Neural crest cell (in vitro differentiated cells): Measurements from ENCODE around the gene GLI2. TPM values are rescaled to one million over a fixed set of nuclear protein-coding genes. Genes with fewer than 3 reads are reported as not detected.

Experiments used
- DNase-seq: peaks from one replicate; pipeline ENCODE4 v3.0.0; 2021; ENCODE audit warnings: low read depth, mixed read lengths, low spot score
- H3K27ac Mint-ChIP-seq: one replicate; pipeline ENCODE4 v1.8.0; 2021; ENCODE audit warnings: mild to moderate bottlenecking, mixed read lengths; ENCODE audit not compliant: unreplicated experiment
- H3K27me3 Mint-ChIP-seq: 2 replicates; pipeline ENCODE4 v1.8.0; 2021; ENCODE audit warnings: low read depth, mild to moderate bottlenecking, mixed read lengths
- H3K36me3 Mint-ChIP-seq: 2 replicates; pipeline ENCODE4 v1.8.0; 2021; ENCODE audit warnings: low read depth, mild to moderate bottlenecking, mixed read lengths
- H3K4me1 Mint-ChIP-seq: 2 replicates; pipeline ENCODE4 v1.8.0; 2021; ENCODE audit warnings: mixed read lengths
- H3K4me3 Mint-ChIP-seq: one replicate; pipeline ENCODE4 v1.8.0; 2021; ENCODE audit warnings: mild to moderate bottlenecking, mixed read lengths
- H3K9me3 Mint-ChIP-seq: 2 replicates; pipeline ENCODE4 v1.8.0; 2021; ENCODE audit warnings: mixed read lengths
- total RNA-seq: library from RNA; stranded (reverse); gene quantifications from 2 replicates; pipeline ENCODE4 v1.2.1, GENCODE V29; 2021
- TF ChIP-seq, protein P1 (sequence below): fragments of 200-600 bp; sonication (generic); conservative IDR thresholded peaks from 2 replicates; pipeline ENCODE4 v1.5.0; 2021; ENCODE audit warnings: antibody characterized with exemption, mild to moderate bottlenecking

GLI2 gene
- total RNA-seq, 1 donor from 2014 or later = 48.8 TPM

GRCh38 chr2:120783371-120783791, 47.7 kb downstream of the GLI2 start:
- no peak for DNase-seq
- no peak overlapping the region for H3K4me3 Mint-ChIP-seq
- no peaks in the 10 kb centered on the region for H3K36me3 Mint-ChIP-seq
- H3K9me3 Mint-ChIP-seq = no peaks in the 10 kb centered on the region
- TF ChIP-seq, protein P1, sequence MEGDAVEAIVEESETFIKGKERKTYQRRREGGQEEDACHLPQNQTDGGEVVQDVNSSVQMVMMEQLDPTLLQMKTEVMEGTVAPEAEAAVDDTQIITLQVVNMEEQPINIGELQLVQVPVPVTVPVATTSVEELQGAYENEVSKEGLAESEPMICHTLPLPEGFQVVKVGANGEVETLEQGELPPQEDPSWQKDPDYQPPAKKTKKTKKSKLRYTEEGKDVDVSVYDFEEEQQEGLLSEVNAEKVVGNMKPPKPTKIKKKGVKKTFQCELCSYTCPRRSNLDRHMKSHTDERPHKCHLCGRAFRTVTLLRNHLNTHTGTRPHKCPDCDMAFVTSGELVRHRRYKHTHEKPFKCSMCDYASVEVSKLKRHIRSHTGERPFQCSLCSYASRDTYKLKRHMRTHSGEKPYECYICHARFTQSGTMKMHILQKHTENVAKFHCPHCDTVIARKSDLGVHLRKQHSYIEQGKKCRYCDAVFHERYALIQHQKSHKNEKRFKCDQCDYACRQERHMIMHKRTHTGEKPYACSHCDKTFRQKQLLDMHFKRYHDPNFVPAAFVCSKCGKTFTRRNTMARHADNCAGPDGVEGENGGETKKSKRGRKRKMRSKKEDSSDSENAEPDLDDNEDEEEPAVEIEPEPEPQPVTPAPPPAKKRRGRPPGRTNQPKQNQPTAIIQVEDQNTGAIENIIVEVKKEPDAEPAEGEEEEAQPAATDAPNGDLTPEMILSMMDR = no peak
- no peak overlapping the region for H3K27ac Mint-ChIP-seq
- H3K27me3 Mint-ChIP-seq = peaks cover 11% of the 10 kb centered on the region
- peaks cover 62% of the 10 kb centered on the region for H3K4me1 Mint-ChIP-seq

- peaks cover 62% of the 10 kb centered on the region for H3K4me1 Mint-ChIP-seq
- H3K4me3 Mint-ChIP-seq = no peak overlapping the region
These were observed 48.3 kb downstream of the GLI2 start for GRCh38 chr2:120783969-120784372.

More at GRCh38 chr2:120783969-120784372, 48.3 kb downstream of the GLI2 start:
- Mint-ChIP-seq H3K36me3 (no peaks in the 10 kb centered on the region), H3K9me3 (no peaks in the 10 kb centered on the region), H3K27ac (peak overlapping the region; percentile 75), H3K27me3 (peaks cover 11% of the 10 kb centered on the region)
- DNase-seq = no peak
- TF ChIP-seq, protein P1 = no peak
